ENCODE results near the gene ZEB1. TPM values are rescaled to one million over a fixed set of nuclear protein-coding genes. Genes with fewer than 3 reads are reported as not detected.

ZEB1 gene
- total and polyA plus RNA-seq, 9 of the 15 experiments (the other 6 are each of a cell fraction or from before 2014, with no cell fraction given) = 2.1 to 8.4 (median 4.9) TPM

- TF ChIP-seq SRF (CRISPR knock-in tag; IDR thresholded peaks at IDR 0.05) = no peak
- peak; percentile 67; the same call in 1 of the 2 replicates for TF ChIP-seq ZNF766 (CRISPR knock-in tag; conservative IDR thresholded peaks at IDR 0.05)
- TF ChIP-seq TEAD1 (CRISPR knock-in tag; IDR thresholded peaks at IDR 0.05) = peak in 1 of 2 experiments; percentile 39; a peak in 1 of 4 replicates
- 0 out of 4 replicates have a peak, but pooled peaks of 1 of the 2 experiments have one; percentile 31 for TF ChIP-seq MAZ (CRISPR knock-in tag; conservative IDR thresholded peaks at IDR 0.05 in 1 of 2, IDR thresholded peaks at IDR 0.05 in 1 of 2)
- TF ChIP-seq NEUROD1 (IDR thresholded peaks at IDR 0.05; ENCODE audit: borderline replicate concordance, low read depth, low read length, partially characterized antibody) = no peak
- no peak for TF ChIP-seq TFAP4 (CRISPR knock-in tag; IDR thresholded peaks at IDR 0.05; ENCODE audit: borderline replicate concordance)
- no peak for TF ChIP-seq CREB1 (IDR thresholded peaks at IDR 0.05)
- TF ChIP-seq CREB1 (CRISPR knock-in tag; IDR thresholded peaks at IDR 0.05) = no peak
- peak; percentile 90 for TF ChIP-seq NFE2L1 (tag; IDR thresholded peaks at IDR 0.05; ENCODE audit: borderline replicate concordance, low read depth)
- TF ChIP-seq ZNF696 (CRISPR knock-in tag; conservative IDR thresholded peaks at IDR 0.05) = no peak
- no peak for TF ChIP-seq CREM (IDR thresholded peaks at IDR 0.05; ENCODE audit: low read depth)
- no peak for TF ChIP-seq CC2D1A (IDR thresholded peaks at IDR 0.05)
- TF ChIP-seq RFX7 (CRISPR knock-in tag; IDR thresholded peaks at IDR 0.05) = no peak
- no peak for TF ChIP-seq TSHZ1 (CRISPR knock-in tag; IDR thresholded peaks at IDR 0.05)
- TF ChIP-seq USF1 (CRISPR knock-in tag; IDR thresholded peaks at IDR 0.05) = no peak
- no peak for TF ChIP-seq ZNF253 (CRISPR knock-in tag; conservative IDR thresholded peaks at IDR 0.05)
- TF ChIP-seq MIER1 (IDR thresholded peaks at IDR 0.05; ENCODE audit: low read depth) = no peak
- peak; percentile 38; the same call in 1 of the 2 replicates for TF ChIP-seq MTA1 (IDR thresholded peaks at IDR 0.05; ENCODE audit: borderline replicate concordance)
- no peak for TF ChIP-seq CGGBP1 (CRISPR knock-in tag; IDR thresholded peaks at IDR 0.05)
- TF ChIP-seq MECOM (CRISPR knock-in tag; IDR thresholded peaks at IDR 0.05) = no peak
- no peak for TF ChIP-seq ZNF398 (CRISPR knock-in tag; IDR thresholded peaks at IDR 0.05)
- no peak for TF ChIP-seq HLTF (IDR thresholded peaks at IDR 0.05)
These were observed 40.6 kb upstream of the ZEB1 start (continued) for GRCh38 chr10:31278279-31278941.
